ENCODE data around the gene SIDT2. TPM values are rescaled to one million over a fixed set of nuclear protein-coding genes. Genes with fewer than 3 reads are reported as not detected.

SIDT2 gene
- total RNA-seq, 3 donors from 2014 or later (not counting 1 experiment from before 2014, with no cell fraction given), result 80.0 to 111 (median 82.0) TPM

- WGBS (ENCODE audit: insufficient coverage), result 95% methylated on average over 4 of the region's 4 CpGs
- DNase-seq (no peak), ATAC-seq (no peak)
- Histone ChIP-seq H3K27me3 (ENCODE audit: control insufficient read depth, insufficient read depth, low read length) (no peaks in the 10 kb centered on the region), H3K4me1 (ENCODE audit: control insufficient read depth, insufficient read depth, low read length) (peaks cover 4% of the 10 kb centered on the region), H3K27ac (ENCODE audit: low read length) (no peak overlapping the region), H3K4me3 (ENCODE audit: low read length) (no peak overlapping the region), H3K9me3 (ENCODE audit: control insufficient read depth, insufficient read depth, low read length) (no peaks in the 10 kb centered on the region), H3K36me3 (ENCODE audit: control insufficient read depth, insufficient read depth, low read length) (peaks cover 17% of the 10 kb centered on the region)
- Mint-ChIP-seq H3K27ac (peak overlapping the region; percentile 40 to 59), H3K9me3 (no peaks in the 10 kb centered on the region), H3K4me3 (no peak overlapping the region), H3K4me1 (peaks cover 0 to 10% of the 10 kb centered on the region in 2 donors), H3K36me3 (no peaks in the 10 kb centered on the region), H3K27me3 (ENCODE audit: low read depth in 2 of 2) (no peaks in the 10 kb centered on the region)
- intact Hi-C loops (cut with micrococcal nuclease), result no loop called here
- TF ChIP-seq, protein P1, sequence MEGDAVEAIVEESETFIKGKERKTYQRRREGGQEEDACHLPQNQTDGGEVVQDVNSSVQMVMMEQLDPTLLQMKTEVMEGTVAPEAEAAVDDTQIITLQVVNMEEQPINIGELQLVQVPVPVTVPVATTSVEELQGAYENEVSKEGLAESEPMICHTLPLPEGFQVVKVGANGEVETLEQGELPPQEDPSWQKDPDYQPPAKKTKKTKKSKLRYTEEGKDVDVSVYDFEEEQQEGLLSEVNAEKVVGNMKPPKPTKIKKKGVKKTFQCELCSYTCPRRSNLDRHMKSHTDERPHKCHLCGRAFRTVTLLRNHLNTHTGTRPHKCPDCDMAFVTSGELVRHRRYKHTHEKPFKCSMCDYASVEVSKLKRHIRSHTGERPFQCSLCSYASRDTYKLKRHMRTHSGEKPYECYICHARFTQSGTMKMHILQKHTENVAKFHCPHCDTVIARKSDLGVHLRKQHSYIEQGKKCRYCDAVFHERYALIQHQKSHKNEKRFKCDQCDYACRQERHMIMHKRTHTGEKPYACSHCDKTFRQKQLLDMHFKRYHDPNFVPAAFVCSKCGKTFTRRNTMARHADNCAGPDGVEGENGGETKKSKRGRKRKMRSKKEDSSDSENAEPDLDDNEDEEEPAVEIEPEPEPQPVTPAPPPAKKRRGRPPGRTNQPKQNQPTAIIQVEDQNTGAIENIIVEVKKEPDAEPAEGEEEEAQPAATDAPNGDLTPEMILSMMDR (IDR thresholded peaks at IDR 0.05), result no peak
These were observed 16.7 kb downstream of the SIDT2 start for GRCh38 chr11:117195258-117195657.

DNA sequence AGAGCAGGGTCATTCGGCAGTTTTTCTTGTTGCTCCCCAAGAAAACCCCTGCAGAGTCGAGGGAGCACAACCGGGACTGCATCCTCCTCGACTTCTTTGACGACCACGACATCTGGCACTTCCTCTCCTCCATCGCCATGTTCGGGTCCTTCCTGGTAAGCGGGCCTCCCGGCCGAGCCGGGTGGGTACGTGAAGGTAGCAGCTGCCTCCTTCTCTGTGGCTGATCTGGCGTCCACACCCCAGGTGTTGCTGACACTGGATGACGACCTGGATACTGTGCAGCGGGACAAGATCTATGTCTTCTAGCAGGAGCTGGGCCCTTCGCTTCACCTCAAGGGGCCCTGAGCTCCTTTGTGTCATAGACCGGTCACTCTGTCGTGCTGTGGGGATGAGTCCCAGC, 17.2 kb downstream of the SIDT2 start:
- TF ChIP-seq, protein P1 (IDR thresholded peaks at IDR 0.05), result no peak
- WGBS (ENCODE audit: insufficient coverage), result 85% methylated on average over 19 of the region's 19 CpGs
- Histone ChIP-seq H3K4me3 (ENCODE audit: low read length) (no peak overlapping the region), H3K27me3 (ENCODE audit: control insufficient read depth, insufficient read depth, low read length) (no peaks in the 10 kb centered on the region), H3K36me3 (ENCODE audit: control insufficient read depth, insufficient read depth, low read length) (peaks cover 13% of the 10 kb centered on the region), H3K4me1 (ENCODE audit: control insufficient read depth, insufficient read depth, low read length) (no peaks in the 10 kb centered on the region), H3K9me3 (ENCODE audit: control insufficient read depth, insufficient read depth, low read length) (no peaks in the 10 kb centered on the region), H3K27ac (ENCODE audit: low read length) (no peak overlapping the region)
- H3K4me3 Mint-ChIP-seq, result no peak overlapping the region
- H3K4me1 Mint-ChIP-seq, result peaks cover 0 to 10% of the 10 kb centered on the region in 2 donors
- no peaks in the 10 kb centered on the region for H3K27me3 Mint-ChIP-seq (ENCODE audit: low read depth in 2 of 2)
- no peaks in the 10 kb centered on the region for H3K9me3 Mint-ChIP-seq
- DNase-seq (no peak), ATAC-seq (no peak)
- H3K36me3 Mint-ChIP-seq, result no peaks in the 10 kb centered on the region
- peak overlapping the region; percentile 40 to 59 for H3K27ac Mint-ChIP-seq
- intact Hi-C loops (cut with micrococcal nuclease), result no loop called here

DNA sequence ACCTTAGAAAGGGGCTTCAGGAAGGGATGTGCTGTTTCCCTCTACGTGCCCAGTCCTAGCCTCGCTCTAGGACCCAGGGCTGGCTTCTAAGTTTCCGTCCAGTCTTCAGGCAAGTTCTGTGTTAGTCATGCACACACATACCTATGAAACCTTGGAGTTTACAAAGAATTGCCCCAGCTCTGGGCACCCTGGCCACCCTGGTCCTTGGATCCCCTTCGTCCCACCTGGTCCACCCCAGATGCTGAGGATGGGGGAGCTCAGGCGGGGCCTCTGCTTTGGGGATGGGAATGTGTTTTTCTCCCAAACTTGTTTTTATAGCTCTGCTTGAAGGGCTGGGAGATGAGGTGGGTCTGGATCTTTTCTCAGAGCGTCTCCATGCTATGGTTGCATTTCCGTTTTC, 18.5 kb downstream of the SIDT2 start:
- no peak for DNase-seq
- peaks cover 5% of the 10 kb centered on the region for H3K4me1 ChIP-seq (ENCODE audit: control insufficient read depth, insufficient read depth, low read length)
- no peak for ATAC-seq
- no peak overlapping the region for H3K27ac ChIP-seq (ENCODE audit: low read length)
- intact Hi-C loops (cut with micrococcal nuclease), result no loop called here
- no peaks in the 10 kb centered on the region for H3K9me3 ChIP-seq (ENCODE audit: control insufficient read depth, insufficient read depth, low read length)
- Mint-ChIP-seq H3K4me3 (no peak overlapping the region), H3K4me1 (peaks cover 0 to 10% of the 10 kb centered on the region in 2 donors), H3K36me3 (no peaks in the 10 kb centered on the region), H3K9me3 (no peaks in the 10 kb centered on the region), H3K27ac (no peak overlapping the region), H3K27me3 (ENCODE audit: low read depth in 2 of 2) (no peaks in the 10 kb centered on the region)
- TF ChIP-seq, protein P1 (IDR thresholded peaks at IDR 0.05), result no peak
- WGBS (ENCODE audit: insufficient coverage), result 98% methylated on average over 4 of the region's 7 CpGs
- no peak overlapping the region for H3K4me3 ChIP-seq (ENCODE audit: low read length)
- no peaks in the 10 kb centered on the region for H3K27me3 ChIP-seq (ENCODE audit: control insufficient read depth, insufficient read depth, low read length)
- peaks cover 11% of the 10 kb centered on the region for H3K36me3 ChIP-seq (ENCODE audit: control insufficient read depth, insufficient read depth, low read length)
